Stomach (tissue), 4 donors: Measurements from ENCODE around the gene NDUFB3.

Experiments
- EP300 ChIP-seq: sonication (generic); formaldehyde crosslinking; IDR thresholded peaks from one replicate; pipeline ENCODE4 v1.6.1; 2017; ENCODE audit warnings: antibody characterized with exemption
- POLR2A ChIP-seq, 4 donors: fragments of 450-650 bp; IDR thresholded peaks; one replicate each; pipeline ENCODE4 v1.6.1; 2016; ENCODE audit warnings: antibody characterized with exemption in 4 of 4, control low read depth in 2 of 4, mild to moderate bottlenecking in 1 of 4, moderate library complexity in 1 of 4
- POLR2AphosphoS5 ChIP-seq, 3 donors: sonication (generic); formaldehyde crosslinking; IDR thresholded peaks; one replicate each; pipeline ENCODE4 v1.6.1; 2016; ENCODE audit warnings: antibody characterized with exemption in 3 of 3
- TF ChIP-seq, protein P1 (sequence below), 7 experiments: fragments of 450-650 bp in 4 of 7; fragments of 200-600 bp in 3 of 7; sonication (generic) in 3 of 7; IDR thresholded peaks; one replicate each; pipeline ENCODE4 v1.5.1; 2016 to 2019; ENCODE audit warnings: antibody characterized with exemption in 7 of 7, control low read depth in 2 of 7, mild to moderate bottlenecking in 1 of 7

GRCh38 chr2:201107624-201108023 lies 35.8 kb downstream of the NDUFB3 start:
- TF ChIP-seq, protein P1, sequence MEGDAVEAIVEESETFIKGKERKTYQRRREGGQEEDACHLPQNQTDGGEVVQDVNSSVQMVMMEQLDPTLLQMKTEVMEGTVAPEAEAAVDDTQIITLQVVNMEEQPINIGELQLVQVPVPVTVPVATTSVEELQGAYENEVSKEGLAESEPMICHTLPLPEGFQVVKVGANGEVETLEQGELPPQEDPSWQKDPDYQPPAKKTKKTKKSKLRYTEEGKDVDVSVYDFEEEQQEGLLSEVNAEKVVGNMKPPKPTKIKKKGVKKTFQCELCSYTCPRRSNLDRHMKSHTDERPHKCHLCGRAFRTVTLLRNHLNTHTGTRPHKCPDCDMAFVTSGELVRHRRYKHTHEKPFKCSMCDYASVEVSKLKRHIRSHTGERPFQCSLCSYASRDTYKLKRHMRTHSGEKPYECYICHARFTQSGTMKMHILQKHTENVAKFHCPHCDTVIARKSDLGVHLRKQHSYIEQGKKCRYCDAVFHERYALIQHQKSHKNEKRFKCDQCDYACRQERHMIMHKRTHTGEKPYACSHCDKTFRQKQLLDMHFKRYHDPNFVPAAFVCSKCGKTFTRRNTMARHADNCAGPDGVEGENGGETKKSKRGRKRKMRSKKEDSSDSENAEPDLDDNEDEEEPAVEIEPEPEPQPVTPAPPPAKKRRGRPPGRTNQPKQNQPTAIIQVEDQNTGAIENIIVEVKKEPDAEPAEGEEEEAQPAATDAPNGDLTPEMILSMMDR (IDR thresholded peaks at IDR 0.05): no peak
- TF ChIP-seq POLR2A (IDR thresholded peaks at IDR 0.05) (no peak), EP300 (no peak), POLR2AphosphoS5 (IDR thresholded peaks at IDR 0.05) (no peak)
